SK-N-SH treated with all-trans-retinoic acid at 6 μM for 48 hours (cell line): ENCODE results near the gene KRABD2.

Source experiments
- ATAC-seq: fragments of 200-7000 bp; cut with Tn5 transposase; 3 replicates; pipeline ENCODE4 v1.9.1; 2020; ENCODE audit warnings: mild to moderate bottlenecking, moderate library complexity
- ARNTL ChIP-seq: fragments of 450-650 bp; formaldehyde crosslinking; IDR thresholded peaks from 2 replicates; pipeline ENCODE4 v1.5.0; 2020; ENCODE audit warnings: low read depth, mild to moderate bottlenecking, moderate library complexity, borderline replicate concordance
- CSDC2 ChIP-seq: fragments of 250-450 bp; sonication (Bioruptor Pico); IDR thresholded peaks from 2 replicates; pipeline ENCODE4 v1.5.0; 2020; ENCODE audit warnings: mild to moderate bottlenecking, moderate library complexity
- ESRRG ChIP-seq: fragments of 250-450 bp; sonication (Bioruptor Pico); IDR thresholded peaks from 2 replicates; pipeline ENCODE4 v1.6.1; 2021; ENCODE audit warnings: mild to moderate bottlenecking
- GLIS3 ChIP-seq: fragments of 250-450 bp; sonication (Bioruptor Pico); IDR thresholded peaks from 2 replicates; pipeline ENCODE4 v1.5.0; 2020; ENCODE audit warnings: mild to moderate bottlenecking, moderate library complexity
- ISL1 ChIP-seq: fragments of 250-450 bp; sonication (Bioruptor Pico); IDR thresholded peaks from 2 replicates; pipeline ENCODE4 v2.1.2; 2022; ENCODE audit warnings: mild to moderate bottlenecking, moderate library complexity
- OSR1 ChIP-seq: fragments of 250-450 bp; sonication (Bioruptor Pico); IDR thresholded peaks from 2 replicates; pipeline ENCODE4 v1.8.0; 2022; ENCODE audit warnings: moderate library complexity, mild to moderate bottlenecking, inconsistent platforms
- PPARA ChIP-seq: fragments of 250-450 bp; sonication (Bioruptor Pico); IDR thresholded peaks from 2 replicates; pipeline ENCODE4 v1.5.0; 2020; ENCODE audit warnings: mild to moderate bottlenecking, borderline replicate concordance
- RARB ChIP-seq: fragments of 250-450 bp; sonication (Bioruptor Pico); IDR thresholded peaks from 2 replicates; pipeline ENCODE4 v1.8.0; 2021; ENCODE audit warnings: mild to moderate bottlenecking, moderate library complexity
- SNAI2 ChIP-seq: fragments of 250-450 bp; sonication (Bioruptor Pico); IDR thresholded peaks from 2 replicates; pipeline ENCODE4 v1.5.0; 2020; ENCODE audit warnings: mild to moderate bottlenecking, moderate library complexity
- TCF4 ChIP-seq: fragments of 250-450 bp; sonication (Bioruptor Pico); IDR thresholded peaks from 2 replicates; pipeline ENCODE4 v1.8.0; 2021; ENCODE audit warnings: mild to moderate bottlenecking, moderate library complexity, borderline replicate concordance
- TOX ChIP-seq: fragments of 250-450 bp; sonication (Bioruptor Pico); IDR thresholded peaks from 2 replicates; pipeline ENCODE4 v1.8.0; 2021; ENCODE audit warnings: mild to moderate bottlenecking, moderate library complexity, borderline replicate concordance
- ZC3H10 ChIP-seq: fragments of 250-450 bp; sonication (Bioruptor Pico); IDR thresholded peaks from 2 replicates; pipeline ENCODE4 v1.5.1; 2021; ENCODE audit warnings: mild to moderate bottlenecking, moderate library complexity
- ZFP3 ChIP-seq: fragments of 250-450 bp; sonication (Bioruptor Pico); IDR thresholded peaks from 2 replicates; pipeline ENCODE4 v1.5.0; 2020; ENCODE audit warnings: mild to moderate bottlenecking, moderate library complexity
- ZFP30 ChIP-seq: fragments of 450-650 bp; formaldehyde crosslinking; IDR thresholded peaks from 2 replicates; pipeline ENCODE4 v1.5.0; 2022; ENCODE audit warnings: mild to moderate bottlenecking, moderate library complexity
- ZNF8 ChIP-seq: fragments of 450-650 bp; formaldehyde crosslinking; IDR thresholded peaks from 2 replicates; pipeline ENCODE4 v1.5.0; 2020; ENCODE audit warnings: mild to moderate bottlenecking, moderate library complexity
- TF ChIP-seq, protein P1 (sequence below): fragments of 250-450 bp; sonication (Bioruptor Pico); IDR thresholded peaks from 2 replicates; pipeline ENCODE4 v1.5.1; 2021; ENCODE audit warnings: mild to moderate bottlenecking, moderate library complexity
- TF ChIP-seq, protein P2 (sequence below): fragments of 250-450 bp; sonication (Bioruptor Pico); IDR thresholded peaks from 2 replicates; pipeline ENCODE4 v1.8.0; 2020; ENCODE audit warnings: mild to moderate bottlenecking, moderate library complexity, borderline replicate concordance
- TF ChIP-seq, protein P3 (sequence below): fragments of 250-450 bp; sonication (Bioruptor Pico); IDR thresholded peaks from 2 replicates; pipeline ENCODE4 v1.5.1; 2020; ENCODE audit warnings: low read depth, mild to moderate bottlenecking, moderate library complexity
- TF ChIP-seq, protein P4 (sequence below): fragments of 250-450 bp; sonication (Bioruptor Pico); IDR thresholded peaks from 2 replicates; pipeline ENCODE4 v1.5.0; 2020; ENCODE audit warnings: mild to moderate bottlenecking, moderate library complexity

Gene KRABD2

DNA sequence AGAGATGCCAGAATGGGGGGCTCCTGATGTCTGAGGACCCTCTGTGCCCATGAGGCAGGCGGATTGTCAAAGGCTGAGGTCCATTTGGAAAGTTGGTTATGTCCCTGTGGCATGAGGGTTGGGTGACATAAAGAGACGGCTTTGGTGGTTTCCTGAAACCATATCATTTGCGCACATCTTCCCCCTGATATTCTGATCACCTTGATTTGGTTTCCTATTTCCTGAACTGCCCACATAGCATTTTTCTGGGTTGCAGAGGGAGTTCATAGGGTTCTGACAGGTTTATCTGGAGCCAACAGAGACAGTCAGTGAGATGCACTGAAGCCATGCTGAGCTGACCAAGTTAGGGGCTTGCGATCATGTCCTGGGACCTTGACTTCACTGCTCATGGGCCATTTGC, 36.8 kb upstream of the KRABD2 start:
- ATAC-seq = no peak
- TF ChIP-seq SNAI2 (CRISPR knock-in tag) (no peak), TCF4 (CRISPR knock-in tag) (no peak), GLIS3 (no peak), ZC3H10 (CRISPR knock-in tag) (no peak), TOX (CRISPR knock-in tag) (no peak), ISL1 (CRISPR knock-in tag) (no peak), ZNF8 (CRISPR knock-in tag) (no peak), PPARA (CRISPR knock-in tag) (no peak)
- TF ChIP-seq, protein P1, sequence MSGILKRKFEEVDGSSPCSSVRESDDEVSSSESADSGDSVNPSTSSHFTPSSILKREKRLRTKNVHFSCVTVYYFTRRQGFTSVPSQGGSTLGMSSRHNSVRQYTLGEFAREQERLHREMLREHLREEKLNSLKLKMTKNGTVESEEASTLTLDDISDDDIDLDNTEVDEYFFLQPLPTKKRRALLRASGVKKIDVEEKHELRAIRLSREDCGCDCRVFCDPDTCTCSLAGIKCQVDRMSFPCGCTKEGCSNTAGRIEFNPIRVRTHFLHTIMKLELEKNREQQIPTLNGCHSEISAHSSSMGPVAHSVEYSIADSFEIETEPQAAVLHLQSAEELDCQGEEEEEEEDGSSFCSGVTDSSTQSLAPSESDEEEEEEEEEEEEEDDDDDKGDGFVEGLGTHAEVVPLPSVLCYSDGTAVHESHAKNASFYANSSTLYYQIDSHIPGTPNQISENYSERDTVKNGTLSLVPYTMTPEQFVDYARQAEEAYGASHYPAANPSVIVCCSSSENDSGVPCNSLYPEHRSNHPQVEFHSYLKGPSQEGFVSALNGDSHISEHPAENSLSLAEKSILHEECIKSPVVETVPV (CRISPR knock-in tag) = no peak
- TF ChIP-seq, protein P2, sequence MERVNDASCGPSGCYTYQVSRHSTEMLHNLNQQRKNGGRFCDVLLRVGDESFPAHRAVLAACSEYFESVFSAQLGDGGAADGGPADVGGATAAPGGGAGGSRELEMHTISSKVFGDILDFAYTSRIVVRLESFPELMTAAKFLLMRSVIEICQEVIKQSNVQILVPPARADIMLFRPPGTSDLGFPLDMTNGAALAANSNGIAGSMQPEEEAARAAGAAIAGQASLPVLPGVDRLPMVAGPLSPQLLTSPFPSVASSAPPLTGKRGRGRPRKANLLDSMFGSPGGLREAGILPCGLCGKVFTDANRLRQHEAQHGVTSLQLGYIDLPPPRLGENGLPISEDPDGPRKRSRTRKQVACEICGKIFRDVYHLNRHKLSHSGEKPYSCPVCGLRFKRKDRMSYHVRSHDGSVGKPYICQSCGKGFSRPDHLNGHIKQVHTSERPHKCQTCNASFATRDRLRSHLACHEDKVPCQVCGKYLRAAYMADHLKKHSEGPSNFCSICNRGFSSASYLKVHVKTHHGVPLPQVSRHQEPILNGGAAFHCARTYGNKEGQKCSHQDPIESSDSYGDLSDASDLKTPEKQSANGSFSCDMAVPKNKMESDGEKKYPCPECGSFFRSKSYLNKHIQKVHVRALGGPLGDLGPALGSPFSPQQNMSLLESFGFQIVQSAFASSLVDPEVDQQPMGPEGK (CRISPR knock-in tag) = no peak
- TF ChIP-seq, protein P3, sequence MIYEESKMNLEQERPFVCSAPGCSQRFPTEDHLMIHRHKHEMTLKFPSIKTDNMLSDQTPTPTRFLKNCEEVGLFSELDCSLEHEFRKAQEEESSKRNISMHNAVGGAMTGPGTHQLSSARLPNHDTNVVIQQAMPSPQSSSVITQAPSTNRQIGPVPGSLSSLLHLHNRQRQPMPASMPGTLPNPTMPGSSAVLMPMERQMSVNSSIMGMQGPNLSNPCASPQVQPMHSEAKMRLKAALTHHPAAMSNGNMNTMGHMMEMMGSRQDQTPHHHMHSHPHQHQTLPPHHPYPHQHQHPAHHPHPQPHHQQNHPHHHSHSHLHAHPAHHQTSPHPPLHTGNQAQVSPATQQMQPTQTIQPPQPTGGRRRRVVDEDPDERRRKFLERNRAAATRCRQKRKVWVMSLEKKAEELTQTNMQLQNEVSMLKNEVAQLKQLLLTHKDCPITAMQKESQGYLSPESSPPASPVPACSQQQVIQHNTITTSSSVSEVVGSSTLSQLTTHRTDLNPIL (CRISPR knock-in tag) = no peak
- TF ChIP-seq, protein P4, sequence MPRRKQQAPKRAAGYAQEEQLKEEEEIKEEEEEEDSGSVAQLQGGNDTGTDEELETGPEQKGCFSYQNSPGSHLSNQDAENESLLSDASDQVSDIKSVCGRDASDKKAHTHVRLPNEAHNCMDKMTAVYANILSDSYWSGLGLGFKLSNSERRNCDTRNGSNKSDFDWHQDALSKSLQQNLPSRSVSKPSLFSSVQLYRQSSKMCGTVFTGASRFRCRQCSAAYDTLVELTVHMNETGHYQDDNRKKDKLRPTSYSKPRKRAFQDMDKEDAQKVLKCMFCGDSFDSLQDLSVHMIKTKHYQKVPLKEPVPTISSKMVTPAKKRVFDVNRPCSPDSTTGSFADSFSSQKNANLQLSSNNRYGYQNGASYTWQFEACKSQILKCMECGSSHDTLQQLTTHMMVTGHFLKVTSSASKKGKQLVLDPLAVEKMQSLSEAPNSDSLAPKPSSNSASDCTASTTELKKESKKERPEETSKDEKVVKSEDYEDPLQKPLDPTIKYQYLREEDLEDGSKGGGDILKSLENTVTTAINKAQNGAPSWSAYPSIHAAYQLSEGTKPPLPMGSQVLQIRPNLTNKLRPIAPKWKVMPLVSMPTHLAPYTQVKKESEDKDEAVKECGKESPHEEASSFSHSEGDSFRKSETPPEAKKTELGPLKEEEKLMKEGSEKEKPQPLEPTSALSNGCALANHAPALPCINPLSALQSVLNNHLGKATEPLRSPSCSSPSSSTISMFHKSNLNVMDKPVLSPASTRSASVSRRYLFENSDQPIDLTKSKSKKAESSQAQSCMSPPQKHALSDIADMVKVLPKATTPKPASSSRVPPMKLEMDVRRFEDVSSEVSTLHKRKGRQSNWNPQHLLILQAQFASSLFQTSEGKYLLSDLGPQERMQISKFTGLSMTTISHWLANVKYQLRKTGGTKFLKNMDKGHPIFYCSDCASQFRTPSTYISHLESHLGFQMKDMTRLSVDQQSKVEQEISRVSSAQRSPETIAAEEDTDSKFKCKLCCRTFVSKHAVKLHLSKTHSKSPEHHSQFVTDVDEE (CRISPR knock-in tag) = no peak
- TF ChIP-seq, all 23 proteins: peak for 0

DNA sequence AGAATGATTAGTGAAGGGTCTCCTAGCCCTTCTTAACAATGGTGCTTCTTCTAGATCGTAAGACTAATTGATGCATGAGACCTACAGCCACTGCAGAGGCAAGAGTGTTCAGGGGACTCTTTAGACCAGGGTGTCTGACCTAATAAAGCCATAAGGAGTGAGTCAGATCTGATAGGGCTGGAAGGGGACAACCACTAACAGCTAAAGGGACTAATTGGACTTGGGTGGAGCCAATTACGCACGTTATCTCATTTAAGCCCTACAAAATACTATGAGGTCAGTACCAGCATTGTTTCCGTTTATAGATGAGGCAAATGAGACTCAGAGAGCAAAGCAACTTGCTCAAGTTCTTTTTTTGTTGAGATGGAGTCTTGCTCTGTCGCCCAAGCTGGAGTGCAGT, 35.6 kb upstream of the KRABD2 start:
- TF ChIP-seq ZFP30 = no peak
- TF ChIP-seq SNAI2 (CRISPR knock-in tag) = no peak
- no peak for TF ChIP-seq ESRRG
- no peak for TF ChIP-seq ARNTL (CRISPR knock-in tag)
- TF ChIP-seq ZFP3 = no peak
- TF ChIP-seq ISL1 (CRISPR knock-in tag) = no peak
- TF ChIP-seq TCF4 (CRISPR knock-in tag) = no peak
- no peak for TF ChIP-seq RARB (CRISPR knock-in tag)
- TF ChIP-seq, protein P4 (CRISPR knock-in tag) = no peak
- no peak for TF ChIP-seq OSR1 (CRISPR knock-in tag)
- ATAC-seq = no peak

DNA sequence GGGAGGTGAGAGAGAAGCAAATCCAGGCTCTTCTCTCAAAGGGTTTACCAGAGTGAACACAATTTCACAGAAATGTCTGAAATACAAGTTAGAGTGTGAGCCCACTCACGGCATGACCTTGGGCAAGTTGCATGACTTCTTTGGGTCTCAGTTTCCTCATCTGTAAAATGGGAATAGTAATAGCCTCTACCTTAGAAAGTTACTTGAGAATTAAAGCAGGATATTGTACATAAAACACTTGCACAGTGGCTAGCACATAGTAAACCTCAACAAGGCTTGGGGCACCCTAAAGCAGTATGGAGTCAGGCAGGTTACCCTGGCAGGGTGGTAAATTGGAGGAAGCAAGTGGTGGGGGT, 34.4 kb upstream of the KRABD2 start:
- TF ChIP-seq CSDC2 (CRISPR knock-in tag) (no peak), OSR1 (CRISPR knock-in tag) (no peak)
- TF ChIP-seq, all 23 proteins: peak for 0
- no peak for ATAC-seq
